Measurements from ENCODE around the gene FAXC. TPM values are rescaled to one million over a fixed set of nuclear protein-coding genes. Genes with fewer than 3 reads are reported as not detected.
"Not testable (repeated sequence)": the region's sequence is repeated elsewhere in the genome, so short reads cannot be mapped to it uniquely, and the experiment has no call there.

FAXC gene
- total RNA-seq, 3 donors from 2014 or later, result 1.0 to 25.8 (median 2.0) TPM

- no peaks in the 10 kb centered on the region for H3K9me3 ChIP-seq
- TF ChIP-seq CTCF (IDR thresholded peaks at IDR 0.05), result no peak
- intact Hi-C loops (cut with DNase I, micrococcal nuclease), result no loop called here
- H3K4me3 ChIP-seq, result no peak overlapping the region
- no peak for DNase-seq
- H3K4me1 ChIP-seq (ENCODE audit: low read depth), result no peaks in the 10 kb centered on the region
- no peak for ATAC-seq
- no peaks in the 10 kb centered on the region for H3K36me3 ChIP-seq (ENCODE audit: low read depth)
Observed at GRCh38 chr6:99341862-99342455, 7.5 kb downstream of the FAXC start.

GRCh38 chr6:99338188-99338587, 11.3 kb downstream of the FAXC start:
- no peak for DNase-seq
- no peak overlapping the region for H3K4me3 ChIP-seq
- H3K4me1 ChIP-seq (ENCODE audit: low read depth), result no peaks in the 10 kb centered on the region
- no peaks in the 10 kb centered on the region for H3K9me3 ChIP-seq
- H3K36me3 ChIP-seq (ENCODE audit: low read depth), result no peaks in the 10 kb centered on the region
- TF ChIP-seq CTCF (IDR thresholded peaks at IDR 0.05), result no peak
- no peak for ATAC-seq
- intact Hi-C loops (cut with DNase I, micrococcal nuclease), result no loop called here

GRCh38 chr6:99335298-99335697, 14.2 kb downstream of the FAXC start:
- H3K4me3 ChIP-seq; H3K9me3 ChIP-seq; H3K4me1 ChIP-seq (ENCODE audit: low read depth); DNase-seq; intact Hi-C loops (cut with DNase I, micrococcal nuclease); H3K36me3 ChIP-seq (ENCODE audit: low read depth); ATAC-seq: not testable (repeated sequence)

- no peaks in the 10 kb centered on the region for H3K4me1 ChIP-seq (ENCODE audit: low read depth)
- TF ChIP-seq CTCF (IDR thresholded peaks at IDR 0.05), result no peak
- intact Hi-C loops (cut with DNase I, micrococcal nuclease), result no loop called here
- H3K4me3 ChIP-seq, result no peak overlapping the region
- no peaks in the 10 kb centered on the region for H3K9me3 ChIP-seq
- ATAC-seq (peak; percentile 59), DNase-seq (peak in 1 of 3 donors; percentile 52)
- H3K36me3 ChIP-seq (ENCODE audit: low read depth), result no peaks in the 10 kb centered on the region
Observed at GRCh38 chr6:99334526-99335127, 14.8 kb downstream of the FAXC start.

GRCh38 chr6:99333068-99333467, 16.4 kb downstream of the FAXC start:
- H3K36me3 ChIP-seq (ENCODE audit: low read depth), result no peaks in the 10 kb centered on the region
- H3K4me1 ChIP-seq (ENCODE audit: low read depth), result no peaks in the 10 kb centered on the region
- TF ChIP-seq CTCF (IDR thresholded peaks at IDR 0.05), result no peak
- intact Hi-C loops (cut with DNase I, micrococcal nuclease), result no loop called here
- H3K9me3 ChIP-seq, result no peaks in the 10 kb centered on the region
- DNase-seq (no peak), ATAC-seq (peak; percentile 21)
- no peak overlapping the region for H3K4me3 ChIP-seq

GRCh38 chr6:99331531-99331930, 17.9 kb downstream of the FAXC start:
- intact Hi-C loops (cut with DNase I, micrococcal nuclease), result no loop called here
- no peak for DNase-seq
- no peak for TF ChIP-seq CTCF (IDR thresholded peaks at IDR 0.05)
- Histone ChIP-seq H3K4me1 (ENCODE audit: low read depth) (no peaks in the 10 kb centered on the region), H3K4me3 (no peak overlapping the region), H3K36me3 (ENCODE audit: low read depth) (no peaks in the 10 kb centered on the region), H3K9me3 (no peaks in the 10 kb centered on the region)
- ATAC-seq, result no peak

Data from mucosa of descending colon (tissue), 3 donors.